Left lung (tissue), 10 donors: ENCODE measurements around the gene PTH1R. TPM values are rescaled to one million over a fixed set of nuclear protein-coding genes. Genes with fewer than 3 reads are reported as not detected.

Experiments used
- ATAC-seq: fragments of 200-7000 bp; cut with Tn5 transposase; one replicate; pipeline ENCODE4 v1.9.1; 2020; ENCODE audit warnings: moderate library complexity
- DNase-seq, 4 donors: peaks; one replicate each; pipeline ENCODE4 v3.0.0-alpha.2; 2013 to 2020
- H3K27ac ChIP-seq, 2 donors: fragments of 200-600 bp; sonication (generic) in 1 of 2; one replicate each; pipeline versions ENCODE4 v1.5.0 to v1.8.0; 2020 to 2021
- H3K27me3 ChIP-seq, 2 donors: fragments of 200-600 bp; sonication (generic) in 1 of 2; one replicate each; pipeline versions ENCODE4 v1.5.0 to v1.8.0; 2020 to 2021
- H3K36me3 ChIP-seq, 2 donors: fragments of 200-600 bp; sonication (generic) in 1 of 2; one replicate each; pipeline versions ENCODE4 v1.5.0 to v1.8.0; 2020 to 2021
- H3K4me1 ChIP-seq, 2 donors: fragments of 200-600 bp; one replicate each; pipeline ENCODE4 v1.8.0; 2021
- H3K4me3 ChIP-seq, 2 donors: fragments of 200-600 bp; sonication (generic) in 1 of 2; one replicate each; pipeline versions ENCODE4 v1.5.0 to v1.8.0; 2020 to 2021; ENCODE audit warnings: mild to moderate bottlenecking in 1 of 2
- H3K9me3 ChIP-seq, 2 donors: fragments of 200-600 bp; sonication (generic) in 1 of 2; one replicate each; pipeline versions ENCODE4 v1.5.0 to v1.8.0; 2020 to 2021
- CTCF ChIP-seq, 2 donors: fragments of 200-600 bp; sonication (generic) in 1 of 2; IDR thresholded peaks; one replicate each; pipeline versions ENCODE4 v1.5.0 to v1.8.0; 2021; ENCODE audit warnings: antibody characterized with exemption in 2 of 2
- intact Hi-C, 2 donors: fragments of 100-400 bp; cut with DNase I; formaldehyde crosslinking; loops; one replicate each; pipeline versions ENCODE4 v1.11.2 to v1.14.2; 2022
- polyA plus RNA-seq, 6 donors: library from polyadenylated mRNA; unstranded; fragments of 120-200 nt; gene quantifications; one replicate each; pipeline ENCODE4 v1.2.1, GENCODE V29; 2013; ENCODE audit not compliant: insufficient read length in 6 of 6
- total RNA-seq, 2 donors: library from RNA; stranded (reverse); fragmentation: NEBNext Ultra II Directional; extraction: Animal tissue kit (Norgen Biotek cat#: 25700); gene quantifications; one replicate each; pipeline ENCODE4 v1.2.1, GENCODE V29; 2021
- donor health status: DM: no; HTN: yes; CAD: no.
- donor health status: DM: no; HTN: no; CAD: no.

PTH1R gene
- total and polyA plus RNA-seq, 8 donors: 12.0 to 131 (median 73.6) TPM

- intact Hi-C loops: no loop called here
- TF ChIP-seq CTCF (IDR thresholded peaks at IDR 0.05): no peak
- Histone ChIP-seq H3K27ac (peak overlapping the region; percentile 66 to 87), H3K4me1 (peaks cover 57 to 94% of the 10 kb centered on the region in 2 donors), H3K36me3 (peaks cover 0 to 39% of the 10 kb centered on the region in 2 donors), H3K9me3 (no peaks in the 10 kb centered on the region), H3K4me3 (no peak overlapping the region), H3K27me3 (no peaks in the 10 kb centered on the region)
- ATAC-seq: no peak
- DNase-seq: peak in 1 of 4 donors; percentile 22
Measured at GRCh38 chr3:46936733-46937250, 59.3 kb downstream of the PTH1R start.

- no peak for ATAC-seq
- TF ChIP-seq CTCF (IDR thresholded peaks at IDR 0.05): no peak
- Histone ChIP-seq H3K4me3 (no peak overlapping the region), H3K27ac (peak overlapping the region in 1 of 2 donors; percentile 87), H3K4me1 (peaks cover 43 to 85% of the 10 kb centered on the region in 2 donors), H3K36me3 (peaks cover 0 to 39% of the 10 kb centered on the region in 2 donors), H3K9me3 (no peaks in the 10 kb centered on the region), H3K27me3 (no peaks in the 10 kb centered on the region)
- DNase-seq: no peak
- intact Hi-C loops: no loop called here
Measured at GRCh38 chr3:46938118-46938517, 60.6 kb downstream of the PTH1R start.

DNA sequence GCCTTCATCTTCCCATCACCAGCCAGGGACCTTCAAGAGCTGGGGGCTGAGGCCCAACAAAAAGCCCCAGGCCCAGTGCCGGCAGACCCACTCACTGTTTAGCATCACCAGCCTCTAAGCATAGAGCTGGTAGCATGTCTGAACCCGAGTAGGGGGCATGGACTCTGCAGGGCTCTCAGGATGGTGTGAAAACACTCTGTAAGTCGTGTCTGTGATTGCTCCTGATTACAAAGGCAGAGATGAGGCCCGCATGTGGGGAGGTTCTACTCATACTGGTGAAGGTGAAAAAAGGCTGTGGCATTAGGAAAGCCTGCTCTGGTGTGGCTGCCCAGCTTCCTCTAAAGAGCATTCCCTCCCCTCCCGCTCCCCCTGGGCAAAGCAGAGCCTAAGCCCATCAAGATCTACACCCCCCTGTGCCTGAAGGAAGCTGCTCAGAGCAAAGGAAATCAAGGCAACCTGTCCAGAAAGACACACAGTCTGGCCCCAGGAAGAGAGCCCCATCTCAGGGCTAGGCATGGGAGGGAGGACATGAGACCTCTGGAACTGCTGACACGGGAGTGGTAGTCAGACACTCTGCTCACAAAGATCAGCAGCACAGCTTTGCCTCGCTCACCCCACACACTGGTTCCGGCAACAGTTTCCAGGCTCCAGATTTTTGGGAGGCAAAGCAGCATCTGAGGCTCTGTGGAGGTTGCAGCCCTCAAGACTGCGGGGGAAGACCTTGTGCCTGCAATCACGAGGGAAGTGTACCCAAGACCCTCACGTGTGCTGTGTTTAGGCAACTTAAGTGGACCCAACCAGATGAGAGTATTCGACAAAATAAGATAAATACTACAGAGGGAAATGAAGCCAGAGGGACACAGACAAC lies 62.3 kb downstream of the PTH1R start:
- TF ChIP-seq CTCF (IDR thresholded peaks at IDR 0.05): no peak
- DNase-seq (peak in 1 of 4 donors; percentile 30), ATAC-seq (no peak)
- Histone ChIP-seq H3K27me3 (no peaks in the 10 kb centered on the region), H3K4me3 (no peak overlapping the region), H3K36me3 (peaks cover 0 to 39% of the 10 kb centered on the region in 2 donors), H3K27ac (peak overlapping the region in 1 of 2 donors; percentile 87), H3K4me1 (peaks cover 29 to 85% of the 10 kb centered on the region in 2 donors), H3K9me3 (no peaks in the 10 kb centered on the region)
- intact Hi-C loops: no loop called here

DNA sequence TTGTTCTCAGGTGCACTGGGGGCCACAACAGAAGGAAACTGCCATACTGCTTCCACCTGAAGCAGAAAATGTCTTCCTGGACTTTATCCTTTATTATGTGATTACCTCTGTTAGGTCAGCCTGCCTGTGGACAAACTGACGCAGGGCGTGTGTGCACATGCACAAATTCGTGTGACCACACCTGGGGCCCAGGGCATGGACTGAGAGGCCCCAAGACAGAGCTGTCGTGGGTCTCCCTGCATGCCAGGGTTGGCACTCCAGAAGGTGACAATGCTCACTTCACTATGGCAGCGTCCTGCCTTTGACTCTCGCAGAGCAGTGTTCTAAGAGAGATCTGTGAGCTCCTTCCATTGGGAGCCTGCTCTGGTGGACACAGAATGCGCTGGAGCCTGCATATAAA lies 64.6 kb downstream of the PTH1R start:
- Histone ChIP-seq H3K27ac (peak overlapping the region; percentile 81 to 93), H3K9me3 (no peaks in the 10 kb centered on the region), H3K4me1 (peaks cover 27 to 85% of the 10 kb centered on the region in 2 donors), H3K36me3 (peaks cover 0 to 29% of the 10 kb centered on the region in 2 donors), H3K4me3 (no peak overlapping the region), H3K27me3 (no peaks in the 10 kb centered on the region)
- no peak for TF ChIP-seq CTCF (IDR thresholded peaks at IDR 0.05)
- peak in 1 of 4 donors; percentile 27 for DNase-seq
- no peak for ATAC-seq
- intact Hi-C loops: no loop called here
